Nephron progenitor cell (in vitro differentiated cells): ENCODE data around the gene SAMD10.
"Not testable (repeated sequence)": the region's sequence is repeated elsewhere in the genome, so short reads cannot be mapped to it uniquely, and the experiment has no call there.

Experiments
- DNase-seq: peaks from one replicate; pipeline ENCODE4 v3.0.0; 2021
- H3K27ac Mint-ChIP-seq: 2 replicates; pipeline ENCODE4 v1.8.0; 2021; ENCODE audit warnings: mild to moderate bottlenecking, moderate library complexity, mixed read lengths
- H3K27me3 Mint-ChIP-seq: 2 replicates; pipeline ENCODE4 v1.8.0; 2021; ENCODE audit warnings: mild to moderate bottlenecking, low read depth, mixed read lengths; ENCODE audit not compliant: poor library complexity
- H3K36me3 Mint-ChIP-seq: 2 replicates; pipeline ENCODE4 v1.8.0; 2021; ENCODE audit warnings: low read depth, mixed read lengths
- H3K4me1 Mint-ChIP-seq: 2 replicates; pipeline ENCODE4 v1.8.0; 2021; ENCODE audit warnings: mixed read lengths
- H3K4me3 Mint-ChIP-seq: 2 replicates; pipeline ENCODE4 v1.8.0; 2021; ENCODE audit warnings: mild to moderate bottlenecking, moderate library complexity, mixed read lengths
- H3K9me3 Mint-ChIP-seq: 2 replicates; pipeline ENCODE4 v1.8.0; 2021; ENCODE audit warnings: mild to moderate bottlenecking, moderate library complexity, mixed read lengths
- CTCF ChIP-seq: fragments of 200-600 bp; sonication (generic); IDR thresholded peaks from 2 replicates; pipeline ENCODE4 v1.5.0; 2021; ENCODE audit warnings: antibody characterized with exemption

SAMD10 gene

GRCh38 chr20:63963348-63963741 is 16.1 kb downstream of the SAMD10 start:
- H3K27me3 Mint-ChIP-seq: peaks cover 3% of the 10 kb centered on the region
- H3K9me3 Mint-ChIP-seq: peaks cover 4% of the 10 kb centered on the region
- H3K4me3 Mint-ChIP-seq: no peak overlapping the region
- DNase-seq: no peak
- peaks cover 19% of the 10 kb centered on the region for H3K36me3 Mint-ChIP-seq
- no peak overlapping the region for H3K27ac Mint-ChIP-seq
- H3K4me1 Mint-ChIP-seq: peaks cover 8% of the 10 kb centered on the region
- TF ChIP-seq CTCF: no peak

- H3K36me3 Mint-ChIP-seq: peaks cover 19% of the 10 kb centered on the region
- no peak overlapping the region for H3K27ac Mint-ChIP-seq
- H3K4me1 Mint-ChIP-seq: peaks cover 15% of the 10 kb centered on the region
- peaks cover 4% of the 10 kb centered on the region for H3K9me3 Mint-ChIP-seq
- no peak for DNase-seq
- no peak overlapping the region for H3K4me3 Mint-ChIP-seq
- peaks cover 3% of the 10 kb centered on the region for H3K27me3 Mint-ChIP-seq
- TF ChIP-seq CTCF: no peak
Observed at GRCh38 chr20:63962426-63963347, 16.8 kb downstream of the SAMD10 start.

GRCh38 chr20:63961664-63962425 is 17.6 kb downstream of the SAMD10 start:
- Mint-ChIP-seq H3K4me1 (peaks cover 22% of the 10 kb centered on the region), H3K27ac (no peak overlapping the region)
- TF ChIP-seq CTCF: no peak

GRCh38 chr20:63960654-63961621 is 18.5 kb downstream of the SAMD10 start:
- H3K4me3 Mint-ChIP-seq, H3K27ac Mint-ChIP-seq, DNase-seq, H3K27me3 Mint-ChIP-seq, H3K9me3 Mint-ChIP-seq, H3K36me3 Mint-ChIP-seq: not testable (repeated sequence)
- H3K4me1 Mint-ChIP-seq: peaks cover 22% of the 10 kb centered on the region

More at GRCh38 chr20:63961664-63962425, 17.6 kb downstream of the SAMD10 start:
- H3K9me3 Mint-ChIP-seq: peaks cover 4% of the 10 kb centered on the region
- peaks cover 3% of the 10 kb centered on the region for H3K27me3 Mint-ChIP-seq
- no peak overlapping the region for H3K4me3 Mint-ChIP-seq
- no peak for DNase-seq
- H3K36me3 Mint-ChIP-seq: peaks cover 16% of the 10 kb centered on the region

GRCh38 chr20:63959699-63960075 is 19.8 kb downstream of the SAMD10 start:
- H3K27ac Mint-ChIP-seq: no peak overlapping the region

More at GRCh38 chr20:63959699-63960075, 19.8 kb downstream of the SAMD10 start:
- Mint-ChIP-seq H3K27me3 (peaks cover 3% of the 10 kb centered on the region), H3K36me3 (peaks cover 5% of the 10 kb centered on the region), H3K4me1 (peaks cover 26% of the 10 kb centered on the region), H3K4me3 (no peak overlapping the region), H3K9me3 (no peaks in the 10 kb centered on the region)
- TF ChIP-seq CTCF: no peak
- no peak for DNase-seq
